ENCODE results near the gene DICER1. TPM values are rescaled to one million over a fixed set of nuclear protein-coding genes. Genes with fewer than 3 reads are reported as not detected.

The DICER1 gene
- total RNA-seq, 1 donor from 2014 or later: 70.0 TPM

GRCh38 chr14:95052016-95052585 is 105.2 kb downstream of the DICER1 start:
- H3K36me3 ChIP-seq: no peaks in the 10 kb centered on the region
- Mint-ChIP-seq H3K4me3 (no peak overlapping the region), H3K27ac (peak overlapping the region; percentile 4), H3K36me3 (no peaks in the 10 kb centered on the region), H3K9me3 (no peaks in the 10 kb centered on the region), H3K4me1 (peaks cover 27% of the 10 kb centered on the region), H3K27me3 (ENCODE audit: insufficient read depth, low read depth) (peaks cover 12% of the 10 kb centered on the region)
- no peaks in the 10 kb centered on the region for H3F3A ChIP-seq (ENCODE audit: low read depth)
- H3K9me3 ChIP-seq (ENCODE audit: low read depth): no peaks in the 10 kb centered on the region
- no peak overlapping the region for H2AFZ ChIP-seq (replicated peaks)
- no peak overlapping the region for H3K27ac ChIP-seq
- H3K27me3 ChIP-seq: peaks cover 34% of the 10 kb centered on the region
- no peak overlapping the region for H3K9ac ChIP-seq
- no peak for DNase-seq (ENCODE audit: low spot score)
- no peak overlapping the region for H3K4me3 ChIP-seq
- H3K4me2 ChIP-seq: no peak overlapping the region
- H3K4me1 ChIP-seq: no peaks in the 10 kb centered on the region
- no peak for TF ChIP-seq CTCF (IDR thresholded peaks at IDR 0.05)
- TF ChIP-seq EZH2phosphoT487 (IDR thresholded peaks at IDR 0.05): no peak
- no peaks in the 10 kb centered on the region for H4K20me1 ChIP-seq (ENCODE audit: low read depth)
- no peaks in the 10 kb centered on the region for H3K79me2 ChIP-seq (ENCODE audit: low read depth)

- no peaks in the 10 kb centered on the region for H3K9me3 ChIP-seq (ENCODE audit: low read depth)
Observed at GRCh38 chr14:95049952-95050351, 107.4 kb downstream of the DICER1 start.

GRCh38 chr14:95048771-95049312 is 108.5 kb downstream of the DICER1 start:
- Mint-ChIP-seq H3K4me1 (peaks cover 20% of the 10 kb centered on the region), H3K4me3 (no peak overlapping the region), H3K27me3 (ENCODE audit: insufficient read depth, low read depth) (peaks cover 14% of the 10 kb centered on the region), H3K9me3 (no peaks in the 10 kb centered on the region), H3K36me3 (no peaks in the 10 kb centered on the region), H3K27ac (no peak overlapping the region)
- TF ChIP-seq CTCF (IDR thresholded peaks at IDR 0.05) (no peak), EZH2 (IDR thresholded peaks at IDR 0.05) (no peak), EZH2phosphoT487 (IDR thresholded peaks at IDR 0.05) (no peak)
- H3K27me3 ChIP-seq: peaks cover 65% of the 10 kb centered on the region
- H3K27ac ChIP-seq: no peak overlapping the region
- H3F3A ChIP-seq (ENCODE audit: low read depth): no peaks in the 10 kb centered on the region
- H3K36me3 ChIP-seq: no peaks in the 10 kb centered on the region
- DNase-seq (ENCODE audit: low spot score): no peak
- no peak overlapping the region for H3K4me2 ChIP-seq
- H3K9me3 ChIP-seq (ENCODE audit: low read depth): no peaks in the 10 kb centered on the region
- H3K4me3 ChIP-seq: no peak overlapping the region
- no peaks in the 10 kb centered on the region for H3K79me2 ChIP-seq (ENCODE audit: low read depth)
- H2AFZ ChIP-seq (replicated peaks): no peak overlapping the region
- peaks cover 9% of the 10 kb centered on the region for H3K4me1 ChIP-seq
- H3K9ac ChIP-seq: no peak overlapping the region
- H4K20me1 ChIP-seq (ENCODE audit: low read depth): no peaks in the 10 kb centered on the region

More at GRCh38 chr14:95049952-95050351, 107.4 kb downstream of the DICER1 start:
- Histone ChIP-seq H4K20me1 (ENCODE audit: low read depth) (no peaks in the 10 kb centered on the region), H3K27ac (no peak overlapping the region), H3K9ac (no peak overlapping the region), H3K4me2 (no peak overlapping the region), H3K27me3 (peaks cover 54% of the 10 kb centered on the region), H3K4me1 (peaks cover 5% of the 10 kb centered on the region), H3K36me3 (no peaks in the 10 kb centered on the region), H3K4me3 (no peak overlapping the region), H2AFZ (replicated peaks) (no peak overlapping the region), H3F3A (ENCODE audit: low read depth) (no peaks in the 10 kb centered on the region), H3K79me2 (ENCODE audit: low read depth) (no peaks in the 10 kb centered on the region)
- no peaks in the 10 kb centered on the region for H3K36me3 Mint-ChIP-seq
- H3K27ac Mint-ChIP-seq: no peak overlapping the region
- no peak for DNase-seq (ENCODE audit: low spot score)
- H3K9me3 Mint-ChIP-seq: no peaks in the 10 kb centered on the region
- TF ChIP-seq EZH2 (IDR thresholded peaks at IDR 0.05) (no peak), CTCF (IDR thresholded peaks at IDR 0.05) (no peak), EZH2phosphoT487 (IDR thresholded peaks at IDR 0.05) (no peak)
- peaks cover 14% of the 10 kb centered on the region for H3K27me3 Mint-ChIP-seq (ENCODE audit: insufficient read depth, low read depth)
- no peak overlapping the region for H3K4me3 Mint-ChIP-seq
- peaks cover 28% of the 10 kb centered on the region for H3K4me1 Mint-ChIP-seq

Measured in neural progenitor cell (in vitro differentiated cells).